ACC112 (cell line): ENCODE data around the gene CDC42EP5.

Source experiments
- H2AFZ ChIP-seq: fragments of 200-600 bp; sonication (generic); one replicate; pipeline ENCODE4 v1.6.0; 2017; ENCODE audit warnings: antibody characterized with exemption, low read length; ENCODE audit not compliant: unreplicated experiment
- H3K27ac ChIP-seq: fragments of 200-600 bp; sonication (generic); 2 replicates; pipeline ENCODE4 v1.5.1; 2014; ENCODE audit warnings: low read depth, mild to moderate bottlenecking, antibody characterized with exemption, low read length, moderate library complexity
- H3K27me3 ChIP-seq: fragments of 200-600 bp; sonication (generic); 2 replicates; pipeline ENCODE4 v1.6.1; 2014; ENCODE audit warnings: mild to moderate bottlenecking, antibody characterized with exemption, low read length, moderate library complexity, mixed read lengths; ENCODE audit not compliant: insufficient read depth
- H3K36me3 ChIP-seq: fragments of 200-600 bp; sonication (generic); 2 replicates; pipeline ENCODE4 v1.6.1; 2016; ENCODE audit warnings: mild to moderate bottlenecking, antibody characterized with exemption, low read length, moderate library complexity, mixed read lengths; ENCODE audit not compliant: insufficient read depth
- H3K4me1 ChIP-seq: fragments of 200-600 bp; sonication (generic); one replicate; pipeline ENCODE4 v1.6.1; 2016; ENCODE audit warnings: low read length, mixed read lengths; ENCODE audit not compliant: insufficient read depth, unreplicated experiment, control insufficient read depth
- H3K4me3 ChIP-seq: fragments of 200-600 bp; sonication (generic); 2 replicates; pipeline ENCODE4 v1.5.1; 2014; ENCODE audit warnings: mild to moderate bottlenecking, low read depth, low read length
- H3K79me2 ChIP-seq: fragments of 200-600 bp; sonication (generic); one replicate; pipeline ENCODE4 v1.6.0; 2016; ENCODE audit warnings: low read length; ENCODE audit not compliant: control insufficient read depth, unreplicated experiment, insufficient read depth

CDC42EP5 gene

DNA sequence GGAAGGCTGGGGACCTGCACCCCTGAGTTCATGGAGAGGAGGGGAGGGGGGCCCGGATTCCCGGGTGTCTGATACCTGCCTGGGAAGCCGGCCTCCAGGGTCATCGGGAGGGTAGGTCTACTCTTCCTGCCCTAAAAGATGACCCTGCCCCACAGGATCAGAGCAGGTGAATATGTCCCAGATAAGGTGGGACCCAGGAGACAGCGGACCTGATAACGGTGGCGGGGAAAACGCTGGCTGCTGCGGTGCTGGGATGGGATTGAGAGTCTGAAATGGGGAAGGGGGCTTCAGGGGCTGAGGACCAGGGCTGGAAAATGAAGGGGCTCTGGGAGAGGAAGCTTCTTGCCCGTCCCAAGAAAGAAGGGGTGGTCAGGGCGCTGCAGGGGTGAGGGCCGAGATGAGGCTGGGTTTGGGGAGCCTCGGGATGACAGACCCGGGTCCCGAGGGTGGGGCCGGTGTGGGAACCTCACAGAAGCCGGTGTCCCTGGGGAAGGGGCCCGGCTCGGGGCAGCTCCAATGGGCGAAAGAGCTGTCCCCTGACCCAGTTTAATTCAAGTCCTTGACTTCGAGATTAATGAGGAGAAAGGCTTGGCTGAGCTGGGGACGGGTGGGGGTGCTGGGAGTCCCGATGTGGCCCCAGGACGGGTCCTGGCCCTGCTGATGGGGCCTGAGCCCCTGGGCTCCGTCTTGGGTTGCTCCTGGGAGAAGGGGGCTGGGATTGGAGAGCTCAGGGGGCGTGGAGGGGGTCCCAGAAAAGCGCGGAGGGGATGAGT, 57.0 kb downstream of the CDC42EP5 start:
- H3K27ac ChIP-seq = no peak overlapping the region
- H3K4me1 ChIP-seq = no peaks in the 10 kb centered on the region
- H3K27me3 ChIP-seq = peaks cover 42% of the 10 kb centered on the region
- H3K79me2 ChIP-seq = no peaks in the 10 kb centered on the region
- no peaks in the 10 kb centered on the region for H3K36me3 ChIP-seq
- H2AFZ ChIP-seq = no peak overlapping the region
- H3K4me3 ChIP-seq = no peak overlapping the region

DNA sequence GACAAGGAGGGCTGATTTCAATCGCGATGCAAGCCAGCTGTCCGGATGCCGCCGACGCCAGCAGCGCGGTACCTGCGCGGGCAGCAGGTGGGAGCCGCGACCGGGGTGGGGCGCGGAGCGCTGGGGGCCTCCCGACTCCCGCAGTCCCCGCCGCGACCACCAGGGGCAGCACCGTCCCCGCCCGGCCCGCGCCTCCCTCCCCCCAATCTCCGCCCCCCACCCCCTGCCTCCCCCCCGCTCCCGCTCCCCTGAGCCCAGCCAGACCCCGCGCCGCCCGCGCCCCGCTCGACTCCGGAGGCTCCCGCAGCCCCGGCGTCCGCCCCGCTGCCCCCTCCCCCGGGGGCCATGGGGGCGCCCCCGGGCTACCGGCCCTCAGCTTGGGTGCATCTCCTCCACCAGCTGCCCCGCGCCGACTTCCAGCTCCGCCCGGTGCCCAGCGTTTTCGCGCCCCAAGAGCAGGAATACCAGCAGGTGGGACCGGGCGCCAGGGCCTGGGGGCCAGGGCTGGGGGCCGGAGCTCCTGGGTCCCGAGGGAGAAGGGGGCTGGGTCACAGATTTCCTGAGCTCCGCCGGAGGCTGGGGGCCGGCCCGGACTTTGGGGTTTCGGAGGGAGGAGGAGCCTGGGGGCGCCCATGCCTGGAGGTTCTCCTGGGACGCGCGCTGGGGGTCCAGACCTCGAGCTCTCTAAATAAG, 57.7 kb downstream of the CDC42EP5 start, which contains the start of gene TTYH1:
TSS of gene TTYH1 (plus strand) at position 257 of the 693 bp plus-strand sequence. CDS start at position 346, 89 bp downstream.
- H3K79me2 ChIP-seq = no peaks in the 10 kb centered on the region
- no peak within 1 kb of the TSS for H2AFZ ChIP-seq
- H3K36me3 ChIP-seq = no peaks in the 10 kb centered on the region
- no peaks in the 10 kb centered on the region for H3K4me1 ChIP-seq
- peaks cover 43% of the 10 kb centered on the region for H3K27me3 ChIP-seq
- no peak within 1 kb of the TSS for H3K27ac ChIP-seq
- no peak within 1 kb of the TSS for H3K4me3 ChIP-seq
